HUDEP-2 (cell line): ENCODE results near the gene LRRC61.
"Not testable (repeated sequence)": the region's sequence is repeated elsewhere in the genome, so short reads cannot be mapped to it uniquely, and the experiment has no call there.

ENCODE experiments used
- DNase-seq, 76 experiments: peaks; one replicate each; lab custom pipeline; 2025; ENCODE audit not compliant: unreplicated experiment in 76 of 76; lab: John Stamatoyannopoulos, UW

The LRRC61 gene

DNA sequence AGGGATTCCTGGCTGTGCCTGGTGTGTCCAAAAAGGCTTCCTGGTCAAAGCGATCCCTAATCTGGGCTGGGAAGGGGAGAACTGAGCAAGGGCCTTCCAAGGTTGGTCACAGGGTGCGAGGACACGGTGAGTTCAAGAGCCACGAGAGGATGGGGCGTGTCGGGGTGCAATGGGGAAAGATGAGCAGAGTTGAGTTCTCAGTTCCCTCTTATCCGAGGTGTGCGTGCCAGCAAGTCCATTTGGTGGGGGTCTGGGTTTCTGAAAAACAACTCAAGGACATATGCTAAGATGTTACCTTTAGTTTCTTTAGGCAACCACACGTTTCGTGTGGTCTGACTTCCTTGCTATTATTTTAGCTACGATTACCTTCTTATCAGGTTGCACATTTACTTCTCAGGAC is 57.3 kb downstream of the LRRC61 start:
- no peak for DNase-seq

DNA sequence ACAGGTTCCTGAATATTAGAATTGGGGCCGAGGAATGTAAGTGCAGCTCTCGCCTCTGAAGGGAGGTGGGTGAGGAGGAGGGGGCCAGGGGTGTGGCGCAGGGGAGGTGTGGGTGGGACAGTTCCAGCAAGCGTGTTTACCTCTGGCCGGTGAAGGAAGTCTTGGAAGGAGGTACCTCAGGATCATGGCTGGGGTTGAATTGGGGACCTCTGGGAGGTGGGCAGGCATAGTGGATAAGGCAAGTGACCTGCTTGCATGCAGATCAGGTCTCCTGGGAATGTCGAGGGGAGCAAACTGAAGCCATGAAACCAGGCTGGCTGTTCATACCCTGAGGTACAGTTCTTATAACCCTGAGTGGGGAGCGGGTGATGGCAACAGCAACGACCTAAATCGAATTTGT is 57.9 kb downstream of the LRRC61 start:
- DNase-seq = no peak

DNA sequence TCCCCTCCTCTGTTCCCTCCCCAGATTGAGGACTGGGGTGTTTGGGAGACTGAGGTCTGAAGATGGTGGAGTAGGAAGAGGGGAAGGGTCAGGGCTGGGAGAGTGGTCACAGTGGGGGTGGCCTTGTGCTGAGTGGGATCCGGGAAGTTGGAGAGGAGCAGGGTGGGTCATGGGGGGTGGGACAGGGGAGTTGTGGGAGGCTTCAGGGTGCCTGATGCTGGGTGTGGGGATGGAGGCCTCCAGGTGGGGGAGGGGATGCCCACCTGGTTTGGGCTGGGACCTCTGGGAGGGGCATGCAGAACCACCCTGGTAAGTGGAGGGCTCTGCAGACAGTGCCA is 58.6 kb downstream of the LRRC61 start:
- no peak for DNase-seq

DNA sequence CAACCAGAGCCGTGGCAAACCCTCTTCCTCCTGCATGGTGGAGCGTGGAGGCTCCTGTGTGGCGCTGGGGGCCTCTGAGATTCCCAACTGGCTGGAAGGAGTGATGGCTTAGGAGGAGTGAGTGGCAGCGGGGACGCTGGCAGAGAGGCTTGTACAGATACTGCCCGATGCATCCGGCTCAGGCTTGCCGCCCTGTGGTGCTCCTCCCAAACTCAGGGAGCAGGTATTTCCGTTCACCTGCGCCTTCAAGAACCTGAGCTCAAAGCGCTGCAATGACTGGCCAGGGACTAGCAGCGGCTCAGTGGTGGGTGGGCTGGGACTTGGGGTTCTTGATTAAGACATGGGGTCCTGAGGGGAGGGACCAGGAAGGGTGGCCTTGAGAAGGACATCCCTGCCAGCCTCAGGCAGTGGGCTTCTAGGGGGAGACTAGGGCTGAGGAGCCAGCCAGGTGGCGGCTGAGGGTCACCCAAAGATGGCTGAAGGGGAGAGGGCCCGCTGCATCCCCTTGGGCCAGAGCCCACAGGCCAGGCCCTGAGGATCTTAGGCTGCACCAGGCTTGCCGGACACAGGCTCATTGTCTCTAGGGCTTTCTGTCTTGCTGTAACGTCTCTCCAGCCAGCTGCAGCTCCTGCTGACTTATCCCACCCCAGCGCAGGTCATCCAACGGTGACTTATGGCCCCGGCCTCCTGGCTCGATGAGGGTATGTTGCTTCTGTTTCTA is 59.1 kb downstream of the LRRC61 start:
- DNase-seq = no peak

DNA sequence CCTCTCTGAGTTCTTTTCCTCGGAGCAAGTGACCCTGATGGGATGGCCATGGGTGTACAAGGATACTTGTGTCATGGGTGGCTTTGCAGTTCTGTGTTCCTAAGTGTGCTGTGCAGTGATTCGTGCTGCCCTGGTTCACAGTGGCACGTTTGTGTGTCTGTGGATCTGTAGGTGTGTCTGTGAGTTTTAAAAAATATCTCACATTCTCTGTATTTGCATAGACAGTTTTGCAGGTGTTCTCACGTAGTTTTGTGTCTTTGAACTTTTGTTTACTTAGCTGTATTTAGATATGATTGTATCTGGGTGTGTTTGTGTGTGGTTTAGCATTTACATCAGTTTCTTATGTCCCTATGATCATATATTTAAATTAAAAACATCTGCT is 59.7 kb downstream of the LRRC61 start:
- DNase-seq = no peak

DNA sequence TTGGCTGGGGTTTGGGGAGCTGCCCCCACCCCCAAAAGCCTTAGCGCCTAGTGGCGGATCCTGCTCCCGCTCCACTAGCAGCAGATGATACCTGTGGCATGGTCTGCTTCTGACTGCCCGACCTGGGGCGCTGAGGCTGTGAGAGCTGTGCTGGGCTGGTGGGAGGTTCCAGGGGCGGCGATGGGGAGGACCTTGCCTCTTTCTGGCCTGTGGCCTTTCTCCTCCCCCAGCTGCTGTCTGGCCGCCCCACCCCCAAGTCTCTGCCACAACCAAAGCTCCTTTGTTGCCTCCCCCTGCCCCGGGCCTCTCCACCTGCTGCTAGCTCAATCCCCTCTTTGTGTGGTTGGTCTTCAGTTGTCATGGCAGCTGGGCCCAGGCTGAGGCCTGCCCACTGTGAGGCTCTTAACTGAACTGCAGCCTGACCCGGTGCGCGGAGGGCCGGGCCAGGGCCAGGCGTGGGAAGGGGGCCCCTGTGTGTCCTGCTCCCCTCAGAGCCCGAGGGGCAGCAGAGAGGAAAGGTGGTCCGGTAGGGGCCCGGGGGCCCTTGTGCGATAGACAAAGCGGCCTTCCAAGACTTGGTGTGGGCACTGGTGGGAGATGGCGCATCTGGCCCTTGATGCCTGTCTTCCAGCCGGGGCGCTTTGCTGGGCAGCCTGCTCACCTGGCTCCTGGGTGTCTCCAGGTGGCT is 60.7 kb downstream of the LRRC61 start:
- DNase-seq = no peak

DNA sequence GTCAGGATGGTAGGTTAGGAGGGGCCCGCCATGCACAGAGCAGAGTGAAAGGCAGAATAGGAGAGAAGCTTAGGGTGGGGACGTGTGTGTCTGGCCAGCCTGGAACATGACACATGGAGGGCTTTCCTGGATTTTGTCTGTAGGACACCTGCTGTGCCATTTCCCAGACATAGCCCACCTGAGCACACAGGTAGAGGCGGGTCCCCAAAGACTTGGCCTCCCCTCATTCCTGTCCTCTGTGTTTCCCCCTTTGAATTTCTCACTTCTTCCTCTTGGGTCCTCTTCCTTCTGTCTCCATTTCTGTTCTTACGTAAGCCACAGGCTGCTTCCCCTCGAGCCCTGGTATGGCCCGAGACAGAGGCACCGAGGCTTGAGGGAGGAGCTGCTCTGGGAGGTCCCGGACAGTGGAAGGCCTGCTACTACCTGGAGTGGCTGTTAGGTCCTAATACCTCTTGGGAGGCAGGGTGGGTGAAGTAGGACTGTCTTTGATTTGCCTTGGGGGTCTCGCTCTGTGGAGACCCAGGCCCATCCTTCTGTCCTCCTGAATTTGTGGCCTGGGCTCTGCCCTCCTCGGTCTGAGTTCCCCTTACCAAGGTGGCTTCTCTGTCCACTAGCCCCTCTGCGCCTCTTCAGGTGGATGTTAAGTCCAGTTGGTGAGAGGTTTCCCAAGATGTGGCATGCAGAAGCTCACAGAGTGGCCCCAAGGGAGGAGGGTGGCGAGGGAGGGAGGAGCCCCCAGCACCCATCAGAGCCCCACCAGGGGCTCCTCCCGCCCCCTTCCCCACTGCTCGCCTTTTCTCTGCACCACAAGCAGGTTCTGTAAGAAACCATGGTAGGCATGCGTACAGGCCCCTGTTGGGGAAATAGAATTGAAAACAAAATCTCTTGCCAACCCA is 61.5 kb downstream of the LRRC61 start:
- DNase-seq = no peak

DNA sequence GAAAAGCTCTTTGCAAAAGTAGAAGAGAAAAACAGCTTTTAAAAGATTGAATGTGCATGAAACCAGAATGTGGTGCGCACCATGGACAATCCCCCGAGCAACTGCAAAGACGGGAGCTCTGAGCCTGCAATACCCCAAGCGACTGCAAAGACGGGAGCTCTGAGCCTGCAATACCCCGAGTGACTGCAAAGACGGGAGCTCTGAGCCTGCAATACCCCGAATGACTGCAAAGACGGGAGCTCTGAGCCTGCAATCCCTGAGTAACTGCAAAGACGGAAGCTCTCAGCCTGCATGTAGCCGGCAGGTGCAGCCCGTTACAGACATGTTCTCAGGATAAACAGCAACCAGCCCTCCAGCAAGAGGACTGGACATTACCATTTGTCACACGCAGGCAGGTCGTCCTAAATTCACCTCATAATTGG is 62.2 kb downstream of the LRRC61 start:
- no peak for DNase-seq

DNA sequence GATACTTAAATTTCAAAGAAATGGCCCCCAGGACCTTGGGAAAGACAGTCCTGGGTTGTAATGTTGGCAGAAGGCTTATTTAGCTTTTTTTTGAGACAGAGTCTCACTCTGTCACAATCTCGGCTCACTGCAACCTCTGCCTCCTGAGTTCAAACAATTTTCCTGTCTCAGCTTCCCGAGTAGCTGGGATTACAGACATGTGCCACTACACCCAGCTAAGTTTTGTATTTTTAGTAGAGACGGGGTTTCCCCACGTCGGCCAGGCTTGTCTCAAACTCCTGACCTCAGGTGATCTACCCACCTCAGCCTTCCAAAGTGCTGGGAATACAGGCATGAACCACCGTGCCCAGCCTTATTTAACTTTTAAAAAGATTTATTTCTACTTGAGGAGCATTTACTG is 62.7 kb downstream of the LRRC61 start:
- not testable (repeated sequence) for DNase-seq
